ENCODE measurements around the gene BMI1.
"Not testable (repeated sequence)": the region's sequence is repeated elsewhere in the genome, so short reads cannot be mapped to it uniquely, and the experiment has no call there.

BMI1 gene

DNA sequence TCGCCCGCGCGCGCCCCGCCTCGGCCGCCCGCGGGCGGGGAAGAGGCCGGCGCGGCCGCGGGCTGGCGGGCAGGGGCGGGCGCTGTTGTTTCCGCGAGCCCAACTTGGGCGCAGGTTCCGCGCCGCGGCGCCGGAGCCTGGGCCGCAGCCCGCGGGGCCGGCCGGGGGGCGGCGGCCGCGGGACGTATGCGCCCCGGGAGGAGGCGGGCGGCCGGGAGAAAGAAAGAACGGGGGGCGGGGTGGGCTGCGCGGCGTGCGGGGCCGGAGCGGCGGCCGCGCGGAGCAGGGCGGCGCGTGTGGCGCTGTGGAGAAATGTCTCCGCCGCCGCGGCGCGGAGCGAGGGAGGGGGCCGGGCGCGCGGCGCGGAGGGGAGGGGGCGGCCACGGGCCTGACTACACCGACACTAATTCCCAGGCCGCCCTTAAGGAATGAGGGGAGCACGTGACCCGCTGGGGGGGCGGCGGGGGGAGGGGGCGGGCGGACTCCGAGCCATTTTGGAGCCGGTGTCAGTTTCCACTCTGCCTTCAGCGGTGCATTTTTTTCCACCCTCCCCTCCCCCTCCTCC, at the start of gene BMI1:
BMI1 (plus strand) TSS at position 509 of the 565 bp plus-strand sequence. CDS start 5,351 bp downstream, outside the sequence.
- DNase-seq: no peak

DNA sequence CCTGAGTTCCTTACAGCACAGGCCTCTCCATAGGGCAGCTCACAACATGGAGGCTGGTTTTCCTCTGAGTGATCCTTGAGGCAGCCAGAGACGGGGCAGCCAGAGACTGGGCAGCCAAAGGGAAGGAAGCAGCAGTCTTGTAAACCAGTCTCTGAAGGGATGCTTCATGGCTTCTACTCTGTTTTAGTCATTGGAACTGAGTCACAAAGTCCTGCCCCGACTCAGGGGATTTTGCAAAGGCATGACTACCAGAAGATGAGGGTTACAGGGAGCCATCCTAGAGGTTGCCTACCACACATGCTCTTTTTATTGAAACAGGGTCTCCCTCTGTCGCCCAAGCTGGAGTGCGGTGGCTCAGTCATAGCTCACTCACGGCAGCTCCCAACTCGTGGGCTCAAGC, 49.1 kb upstream of the BMI1 start:
- no peak for DNase-seq

DNA sequence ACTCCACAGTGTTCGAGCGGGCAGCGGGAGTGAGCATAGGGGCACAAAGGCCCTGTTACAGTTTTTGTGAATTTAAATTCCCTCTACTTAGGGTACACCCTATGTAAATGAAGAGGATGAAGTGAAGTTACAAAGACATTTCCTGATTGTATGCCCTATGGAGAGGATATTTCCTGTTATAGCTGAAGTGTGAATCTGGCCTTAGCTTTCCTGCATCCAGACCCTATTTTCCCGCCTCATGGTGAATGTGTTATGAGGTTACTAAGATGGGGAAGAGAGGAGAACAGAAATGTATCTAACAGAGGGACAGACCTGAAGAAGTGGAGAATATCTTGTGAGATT, 42.5 kb upstream of the BMI1 start:
- no peak for DNase-seq

DNA sequence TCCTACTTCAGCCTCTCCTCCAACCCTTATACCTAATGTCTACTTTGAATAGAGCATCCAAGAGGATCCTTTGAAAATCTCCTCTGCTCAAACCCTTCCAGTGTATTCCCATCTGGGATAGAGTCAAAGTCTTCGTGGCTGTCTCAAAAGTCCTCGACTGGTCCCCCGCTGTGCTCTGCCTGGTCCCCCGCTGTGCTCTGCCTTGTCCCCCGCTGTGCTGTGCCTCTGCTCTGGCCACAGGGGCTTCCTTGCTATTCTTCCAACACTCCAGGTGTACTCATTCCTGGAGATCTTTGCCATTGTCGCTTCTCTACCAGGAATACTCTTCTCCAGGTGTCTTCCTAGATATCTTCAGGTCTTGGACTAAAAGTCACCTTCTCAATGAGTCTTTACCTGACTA, 40.8 kb upstream of the BMI1 start:
- DNase-seq: no peak

DNA sequence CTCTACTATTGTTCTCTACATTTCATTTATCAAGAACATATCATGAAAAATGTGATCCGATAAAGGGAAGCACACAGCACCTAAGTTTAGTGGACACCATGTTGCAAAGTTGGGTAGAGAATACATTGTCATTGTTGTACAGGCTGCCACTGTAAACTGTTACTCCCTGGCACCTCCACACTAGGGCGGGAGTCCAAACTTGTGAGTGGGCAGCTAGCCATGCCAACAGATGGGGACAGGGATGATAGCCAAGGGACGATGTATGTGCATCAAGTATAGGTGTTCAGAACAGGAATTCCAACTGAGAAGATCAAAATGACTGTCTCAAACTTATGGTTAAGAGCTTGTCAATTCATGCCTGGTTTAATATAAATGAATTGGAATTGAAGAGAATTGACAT, 35.8 kb upstream of the BMI1 start:
- DNase-seq: no peak

DNA sequence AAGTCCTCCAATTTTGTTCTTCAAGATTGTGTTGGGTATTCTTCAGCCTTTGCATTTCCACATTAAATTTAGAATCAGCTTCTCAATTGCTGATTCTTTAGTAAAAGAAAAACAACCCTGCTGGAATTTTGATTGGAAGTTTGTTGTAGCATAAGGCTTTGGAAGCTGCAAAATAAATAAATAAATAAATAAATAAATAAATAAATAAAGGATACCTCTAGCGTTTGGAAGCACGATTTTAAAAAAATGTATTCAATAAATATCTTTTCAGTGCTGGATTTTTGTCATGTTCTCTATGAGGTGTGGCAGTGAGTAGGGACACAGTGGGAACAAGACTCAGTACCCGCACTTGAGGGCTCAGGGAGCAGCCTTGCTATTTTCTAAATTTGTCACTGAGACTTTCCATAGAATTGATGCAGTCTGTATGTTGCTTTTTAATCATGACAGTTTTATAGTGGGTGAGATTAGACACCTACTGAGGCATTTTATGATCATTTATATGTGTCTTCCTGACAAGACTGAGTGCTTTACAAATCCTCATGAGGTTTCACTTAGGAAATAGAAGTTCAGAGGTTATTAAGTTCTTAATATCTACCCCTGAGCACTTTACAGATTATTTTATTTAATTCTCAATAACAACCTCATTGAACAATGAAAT, 27.0 kb upstream of the BMI1 start:
- DNase-seq: no peak

DNA sequence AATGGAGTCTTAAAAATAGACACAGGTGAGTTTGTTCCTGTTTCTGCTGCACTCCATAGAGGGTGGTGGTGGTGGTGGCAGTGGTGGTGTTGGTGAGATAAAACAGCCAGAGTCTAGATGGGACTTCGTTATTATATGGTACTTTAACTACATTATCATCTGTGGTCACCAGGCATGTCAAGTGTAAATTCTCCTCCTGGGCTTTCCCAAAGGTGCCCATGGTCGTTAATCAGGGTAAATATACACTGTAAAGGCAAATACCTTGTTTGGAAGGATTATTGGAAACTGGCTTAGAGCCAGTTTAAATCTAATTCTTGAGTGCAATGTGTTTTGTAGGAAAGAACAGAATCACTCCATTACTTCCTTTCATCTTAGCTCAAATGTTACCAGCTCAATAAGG, 26.2 kb upstream of the BMI1 start:
- no peak for DNase-seq

DNA sequence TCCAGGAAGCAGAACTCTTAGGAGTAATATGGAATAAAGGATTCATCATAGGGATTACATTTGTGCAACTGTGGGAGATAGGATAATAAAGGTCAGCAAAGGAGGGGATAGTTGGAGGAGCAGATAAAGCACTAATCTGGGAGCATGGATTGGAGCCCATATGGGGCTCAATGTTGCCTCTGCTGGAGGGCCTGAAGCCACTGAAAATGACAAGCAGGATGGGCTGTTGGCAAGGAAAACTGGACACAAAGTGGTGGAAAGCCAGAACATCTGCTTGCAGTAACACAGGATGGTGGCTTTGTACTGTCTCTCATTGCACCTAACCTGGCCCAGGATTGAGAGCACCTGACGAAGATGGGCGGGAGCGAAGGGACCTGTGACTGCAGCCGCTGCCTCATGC, 19.7 kb upstream of the BMI1 start:
- no peak for DNase-seq

DNA sequence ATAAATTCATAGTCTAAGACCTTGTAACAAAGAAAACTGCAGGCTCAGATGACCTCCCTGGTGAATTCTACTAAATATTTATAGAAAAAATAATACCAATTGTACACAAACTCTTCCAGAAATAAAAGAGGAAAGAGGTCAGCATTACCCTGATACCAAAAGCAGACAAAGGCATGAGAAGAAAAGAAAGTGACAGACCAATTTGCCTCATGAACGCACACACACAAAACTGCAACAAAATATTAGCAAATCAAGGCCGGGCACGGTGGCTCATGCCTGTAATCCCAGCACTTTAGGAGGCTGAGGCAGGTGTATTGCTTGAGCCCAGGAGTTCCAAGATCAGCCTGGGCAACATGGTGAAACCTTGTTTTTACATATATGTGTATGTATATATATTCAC, 17.4 kb upstream of the BMI1 start:
- DNase-seq: no peak

DNA sequence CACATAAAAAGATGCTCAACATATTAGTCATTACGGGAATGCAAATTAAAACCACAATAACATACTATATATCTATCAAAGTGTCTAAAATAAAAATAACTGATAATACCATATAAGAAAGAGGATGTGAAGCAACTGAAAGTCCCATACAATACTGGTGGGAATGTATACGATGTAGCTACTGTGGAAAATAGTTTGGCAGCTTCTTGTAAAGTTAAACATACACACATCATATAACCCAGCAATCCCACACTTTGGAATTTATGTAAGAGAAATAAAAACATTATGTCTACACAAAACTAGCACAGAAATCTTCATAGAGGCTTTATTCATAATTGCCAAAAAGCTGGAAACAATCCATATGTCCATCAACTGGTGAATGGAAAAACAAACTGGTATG, 15.2 kb upstream of the BMI1 start:
- DNase-seq: no peak

DNA sequence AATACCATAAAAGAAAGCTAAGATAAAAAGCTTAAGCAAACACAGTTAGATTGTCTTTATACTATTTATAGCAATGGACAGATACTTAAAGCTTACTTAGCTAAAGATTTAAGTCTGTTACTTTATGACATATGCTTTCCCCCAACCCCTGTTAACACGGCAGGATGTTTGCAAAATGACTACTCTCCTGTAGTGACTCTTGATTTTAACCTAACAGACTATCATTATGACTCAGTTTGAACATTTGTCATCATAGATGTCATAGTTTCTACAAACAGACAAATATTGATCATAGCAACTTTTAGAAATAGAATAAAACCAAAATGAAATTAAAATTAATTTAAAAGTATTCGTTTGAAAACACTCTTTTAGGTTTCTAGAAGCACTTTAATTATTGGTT, 12.5 kb upstream of the BMI1 start:
- no peak for DNase-seq

DNA sequence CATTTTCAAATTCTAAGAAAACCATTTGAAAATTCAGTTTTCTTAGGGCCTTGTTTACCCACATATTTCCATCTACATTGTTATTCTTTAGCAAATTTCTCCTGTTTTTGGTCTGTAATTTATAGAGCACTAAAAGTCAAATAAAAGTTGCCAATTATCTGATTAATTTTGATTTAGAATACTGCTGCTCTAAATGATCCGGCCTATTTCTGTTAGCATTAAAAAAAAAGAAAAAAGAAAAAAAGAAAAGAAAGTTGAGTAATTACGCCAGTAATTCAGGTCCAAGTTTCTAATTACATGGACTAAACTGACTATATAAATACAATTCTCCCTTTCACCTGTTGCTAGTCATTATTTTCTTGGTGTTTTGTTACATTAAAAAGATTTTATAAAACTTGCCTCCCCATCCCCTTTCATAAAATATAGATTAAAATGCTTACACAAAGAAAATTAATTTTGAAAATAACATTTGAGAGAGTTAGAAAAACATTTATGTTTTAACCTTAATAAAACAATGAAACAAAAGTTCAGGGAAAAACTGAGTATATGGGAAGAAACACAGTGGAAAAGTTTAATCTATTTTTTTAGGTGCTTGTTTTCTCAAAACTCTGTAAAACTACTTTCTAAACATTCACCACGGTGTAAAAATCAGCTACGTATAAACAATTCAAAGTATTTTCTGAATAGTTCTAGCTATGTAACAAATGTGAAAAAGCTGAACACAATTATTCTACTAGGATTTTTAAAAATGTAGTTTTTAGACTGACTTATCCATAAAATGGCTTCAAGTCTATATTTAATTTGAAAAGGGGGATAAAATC, 11.5 kb upstream of the BMI1 start:
- no peak for DNase-seq

DNA sequence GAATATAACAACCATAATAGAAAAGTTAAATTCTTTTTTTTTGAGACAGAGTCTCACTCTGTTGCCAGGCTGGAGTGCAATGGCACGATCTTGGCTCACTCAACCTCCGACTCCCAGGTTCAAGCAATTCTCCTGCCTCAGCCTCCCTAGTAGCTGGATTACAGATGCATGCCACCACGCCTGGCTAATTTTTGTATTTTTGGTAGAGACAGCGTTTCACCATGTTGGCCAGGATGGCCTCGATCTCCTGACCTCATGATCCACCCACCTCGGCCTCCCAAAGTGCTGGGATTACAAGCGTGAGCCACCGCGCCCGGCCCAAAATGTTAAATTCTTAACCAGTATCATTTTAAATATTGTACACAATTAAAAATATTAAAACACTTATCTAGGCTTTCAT, 10.9 kb upstream of the BMI1 start:
- DNase-seq: not testable (repeated sequence)

DNA sequence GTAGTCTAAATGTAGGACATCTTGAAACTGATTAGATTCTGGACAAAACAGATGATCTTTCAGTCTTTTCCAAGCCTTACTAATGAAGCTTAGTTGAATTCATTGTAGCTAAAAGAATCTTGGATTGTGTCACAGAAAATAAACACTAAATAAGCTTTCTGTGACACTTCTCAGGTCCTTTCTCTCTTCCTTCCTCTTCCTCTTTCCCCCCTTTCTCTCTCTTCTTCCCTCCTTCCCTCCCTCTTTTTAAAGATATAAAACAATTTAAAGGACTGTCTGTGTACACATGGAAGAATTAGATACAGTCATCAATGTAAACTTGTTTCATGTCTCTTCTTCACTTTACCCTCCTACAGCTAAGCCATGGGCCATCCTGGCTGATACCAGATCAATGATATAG, 10.0 kb upstream of the BMI1 start:
- no peak for DNase-seq

DNA sequence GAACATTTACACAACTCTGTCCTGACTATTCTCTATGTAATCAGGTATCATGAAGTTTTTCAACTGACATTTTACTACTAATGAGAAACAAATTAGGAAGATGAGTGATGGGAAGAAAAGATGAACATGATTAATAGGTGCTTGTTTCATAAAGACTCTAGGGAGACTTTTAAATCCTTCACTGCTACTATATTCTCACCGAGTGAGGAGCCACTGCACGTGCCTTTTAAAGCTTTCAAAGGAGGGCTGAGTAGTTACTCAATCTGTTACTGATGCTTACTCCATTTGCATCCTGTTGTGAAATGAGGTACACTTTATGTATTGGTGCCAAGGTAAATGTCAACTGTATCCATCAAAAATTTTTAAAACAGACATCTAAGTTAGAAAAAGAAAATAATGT, 6.0 kb upstream of the BMI1 start:
- DNase-seq: no peak

DNA sequence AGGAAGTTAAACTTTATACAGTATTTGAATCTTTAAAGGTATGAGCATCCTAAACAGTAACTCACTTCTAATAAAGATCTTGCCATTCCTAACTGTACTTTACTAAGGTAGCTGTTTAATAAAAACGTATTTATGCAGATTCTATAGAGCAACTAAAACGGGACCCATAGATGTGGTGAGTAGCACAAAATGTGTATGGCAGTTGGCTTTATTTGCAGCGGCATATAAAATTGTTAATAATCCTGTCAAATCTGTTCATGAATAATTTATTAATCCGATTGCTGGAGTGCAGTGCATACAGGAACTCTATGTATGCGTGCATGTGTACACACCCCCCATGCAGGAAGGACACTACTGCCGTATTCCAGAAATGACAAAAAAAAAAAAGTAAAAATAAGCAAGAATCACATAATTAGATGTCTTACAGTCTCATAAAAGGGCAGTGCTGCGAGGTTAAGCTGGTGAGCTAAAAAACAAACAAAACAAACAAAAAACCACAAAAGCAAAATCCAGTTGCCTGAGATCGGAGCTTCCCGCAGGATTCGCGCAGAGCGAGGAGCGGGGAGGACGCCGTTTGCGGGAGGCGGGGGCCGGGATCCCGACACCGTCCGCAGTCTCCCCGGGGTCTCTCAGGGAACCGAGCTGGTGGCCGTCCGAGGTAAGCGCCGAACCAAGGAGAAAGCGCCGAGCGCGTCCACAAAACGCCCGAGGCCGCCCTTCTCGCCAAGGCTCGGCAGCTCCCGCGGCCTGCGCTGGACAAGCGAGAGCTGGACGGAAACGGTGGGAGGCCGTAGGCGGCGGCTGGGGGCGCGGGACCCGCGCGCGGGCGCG, 5.2 kb upstream of the BMI1 start:
- no peak for DNase-seq

DNA sequence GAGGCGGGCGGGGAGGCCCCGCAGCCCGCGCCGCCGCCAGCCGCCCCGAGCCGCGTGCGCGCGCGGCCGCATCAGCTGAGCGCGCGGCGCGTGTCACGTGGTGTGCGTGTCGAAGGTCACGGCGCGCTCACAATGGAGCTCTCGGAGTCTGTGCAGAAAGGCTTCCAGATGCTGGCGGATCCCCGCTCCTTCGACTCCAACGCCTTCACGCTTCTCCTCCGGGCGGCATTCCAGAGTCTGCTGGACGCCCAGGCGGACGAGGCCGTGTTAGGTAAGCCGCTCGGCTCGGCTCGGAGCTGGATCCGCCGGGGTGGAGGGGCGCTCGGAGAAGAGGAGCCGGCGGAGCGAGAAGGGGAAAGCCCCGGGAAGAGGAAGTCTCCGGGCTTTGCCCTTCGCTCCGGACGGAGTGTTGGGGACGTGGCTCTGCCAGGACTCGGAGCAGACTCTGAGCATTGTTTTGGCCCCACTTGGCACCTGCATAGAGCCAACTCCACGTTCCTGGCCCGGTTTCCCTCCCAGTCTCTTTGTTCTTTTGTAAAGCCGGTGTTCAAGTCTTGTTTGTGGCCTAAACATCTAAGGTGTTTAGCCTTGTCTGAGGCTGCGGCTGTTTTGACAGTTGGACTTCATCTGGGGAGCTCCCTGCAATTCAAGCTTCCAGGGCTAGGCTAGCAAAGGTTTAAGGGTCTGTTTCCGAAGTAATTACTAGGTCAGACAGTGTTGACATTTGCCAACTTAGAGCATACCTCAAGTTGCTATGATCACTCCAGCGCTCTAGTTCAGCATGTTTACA, 4.4 kb upstream of the BMI1 start, which contains the start of gene COMMD3:
COMMD3 (plus strand) TSS at position 103 of the 790 bp plus-strand sequence; CDS start at position 133, 30 bp downstream.
- peak; percentile 77 to 78 for DNase-seq

DNA sequence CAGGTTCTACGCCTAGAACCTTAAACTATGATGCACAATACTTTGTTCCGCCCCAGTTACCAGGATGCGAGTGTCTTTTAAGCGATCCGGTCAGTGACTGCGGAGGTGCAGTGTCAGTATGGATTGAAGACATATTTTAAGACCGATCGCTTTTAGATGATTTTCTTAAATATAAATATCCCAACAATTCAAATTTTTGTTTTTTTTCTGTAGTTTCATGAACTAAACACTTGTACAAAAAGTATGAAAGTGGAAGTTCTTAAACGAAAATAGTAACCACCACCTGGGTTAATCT, 3.9 kb upstream of the BMI1 start:
- DNase-seq: no peak

DNA sequence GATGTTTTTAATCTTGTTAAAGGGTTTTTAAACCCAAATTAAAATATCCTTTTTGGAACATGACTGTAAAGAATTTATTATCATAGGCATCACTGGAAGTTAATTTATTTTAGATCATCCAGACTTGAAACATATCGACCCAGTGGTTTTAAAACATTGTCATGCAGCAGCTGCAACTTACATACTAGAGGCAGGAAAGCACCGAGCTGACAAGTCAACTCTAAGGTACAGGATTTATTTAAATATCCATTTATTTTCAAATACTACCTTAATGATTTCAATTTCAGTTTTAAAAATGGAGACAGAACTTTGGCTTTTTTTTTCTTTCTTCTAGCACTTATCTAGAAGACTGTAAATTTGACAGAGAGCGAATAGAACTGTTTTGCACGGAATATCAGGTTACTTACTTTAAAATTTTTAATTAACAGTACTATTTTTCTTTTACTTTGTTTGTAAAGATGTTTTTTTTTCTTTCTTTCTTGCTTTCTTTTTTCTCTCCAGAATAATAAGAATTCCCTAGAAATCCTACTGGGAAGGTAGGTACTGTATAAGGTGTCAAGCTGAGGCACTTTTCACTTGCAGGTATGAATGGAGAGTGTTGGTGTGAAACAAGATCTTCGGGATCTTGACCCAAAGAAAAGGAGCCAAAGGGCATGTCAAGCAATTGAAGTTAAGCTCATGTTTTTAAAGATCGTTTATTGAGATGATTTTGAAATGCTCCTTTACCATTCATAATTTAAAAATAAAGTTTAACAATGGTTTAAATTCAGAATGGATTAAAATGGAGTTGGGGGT, 2.9 kb upstream of the BMI1 start:
- no peak for DNase-seq

DNA sequence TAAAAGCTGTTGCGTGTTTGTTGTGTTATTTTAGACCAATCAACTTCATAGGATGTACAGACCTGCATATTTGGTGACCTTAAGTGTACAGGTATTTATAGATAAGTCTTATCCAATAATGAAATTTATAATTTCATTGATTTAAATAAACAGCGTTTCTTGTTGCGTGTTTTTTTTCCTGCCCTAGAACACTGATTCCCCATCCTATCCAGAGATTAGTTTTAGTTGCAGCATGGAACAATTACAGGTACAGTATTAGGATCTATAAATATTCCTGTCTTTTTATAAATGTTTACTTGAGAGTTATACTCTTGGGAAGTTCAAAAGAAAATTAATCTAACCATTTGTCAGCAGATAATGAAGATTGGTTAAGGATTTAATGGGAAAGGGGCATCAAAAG, 2.1 kb upstream of the BMI1 start:
- no peak for DNase-seq

DNA sequence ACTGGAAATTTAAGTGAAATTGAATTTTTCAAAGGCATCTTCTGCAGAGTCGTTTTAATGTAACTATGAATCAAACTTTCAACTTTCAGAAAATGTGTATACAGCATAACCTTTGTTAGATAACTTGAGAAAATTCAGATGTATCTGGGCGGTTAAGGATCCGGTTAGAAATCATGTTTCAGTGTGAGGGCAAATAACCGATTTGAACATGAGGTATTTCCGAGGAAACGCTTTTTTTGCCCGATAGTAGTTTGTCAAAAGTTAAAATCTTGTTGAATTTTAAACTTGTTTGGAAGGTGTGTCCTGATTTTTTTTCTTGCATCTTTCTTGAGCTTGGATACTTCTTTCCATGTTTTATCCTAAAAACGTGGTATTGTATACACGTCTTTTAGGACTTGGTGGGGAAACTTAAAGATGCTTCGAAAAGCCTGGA, 1.3 kb upstream of the BMI1 start:
- DNase-seq: no peak

Measured in inflammatory macrophage treated with lipopolysaccharide for 1 hour (primary cell).